Keratinocyte (primary cell): ENCODE data around the gene G2E3. TPM values are rescaled to one million over a fixed set of nuclear protein-coding genes. Genes with fewer than 3 reads are reported as not detected.
"Not testable (repeated sequence)": the region's sequence is repeated elsewhere in the genome, so short reads cannot be mapped to it uniquely, and the experiment has no call there.

Experiments
- DNase-seq: peaks from one replicate; pipeline ENCODE4 v3.0.0-alpha.2; 2011; ENCODE audit warnings: low read depth, missing footprints, low spot score
- FAIRE-seq: peaks from 2 replicates; lab custom pipeline; 2011; peaks lifted over from hg19 to GRCh38; lab: Jason Lieb, UNC
- H2AFZ ChIP-seq: 2 replicates; pipeline ENCODE4 v1.6.0; 2012; ENCODE audit warnings: low read length, control low read depth, inconsistent platforms; ENCODE audit not compliant: control insufficient read depth
- H3K27ac ChIP-seq: 2 replicates; pipeline ENCODE4 v1.5.1; 2011; ENCODE audit warnings: low read length; ENCODE audit not compliant: control insufficient read depth, insufficient read depth
- H3K27me3 ChIP-seq: 3 replicates; pipeline ENCODE4 v1.6.0; 2011; ENCODE audit warnings: low read length; ENCODE audit not compliant: control insufficient read depth, insufficient read depth; ENCODE audit errors: extremely low read depth
- H3K36me3 ChIP-seq, 2 experiments: 2 replicates in 1 of 2; 3 replicates in 1 of 2; pipeline ENCODE4 v1.5.1; 2011; ENCODE audit warnings: low read length in 2 of 2, mild to moderate bottlenecking in 1 of 2; ENCODE audit not compliant: control insufficient read depth in 2 of 2, insufficient read depth in 2 of 2; ENCODE audit errors: extremely low read depth in 1 of 2
- H3K4me1 ChIP-seq: 3 replicates; pipeline ENCODE4 v1.5.1; 2011; ENCODE audit warnings: low read length; ENCODE audit not compliant: control insufficient read depth, insufficient read depth; ENCODE audit errors: extremely low read depth
- H3K4me2 ChIP-seq: 3 replicates; pipeline ENCODE4 v1.6.0; 2011; ENCODE audit warnings: low read depth, low read length; ENCODE audit not compliant: control insufficient read depth, insufficient read depth; ENCODE audit errors: extremely low read depth
- H3K4me3 ChIP-seq, 3 experiments: fragments of 200-600 bp in 1 of 3; sonication (generic) in 1 of 3; 2 replicates in 2 of 3; 3 replicates in 1 of 3; pipeline ENCODE4 v1.5.1; 2011 to 2016; ENCODE audit warnings: low read length in 3 of 3, mild to moderate bottlenecking in 3 of 3, control low read depth in 2 of 3, inconsistent platforms in 1 of 3, low read depth in 1 of 3, mixed read lengths in 1 of 3, mixed run types in 1 of 3, moderate library complexity in 1 of 3; ENCODE audit not compliant: control insufficient read depth in 2 of 3, insufficient read depth in 2 of 3; ENCODE audit errors: extremely low read depth in 1 of 3
- H3K79me2 ChIP-seq: 2 replicates; pipeline ENCODE4 v1.6.0; 2012; ENCODE audit warnings: low read length; ENCODE audit not compliant: control insufficient read depth, insufficient read depth
- H3K9ac ChIP-seq: 3 replicates; pipeline ENCODE4 v1.6.0; 2011; ENCODE audit warnings: low read length; ENCODE audit not compliant: control insufficient read depth, insufficient read depth; ENCODE audit errors: extremely low read depth
- H3K9me1 ChIP-seq: 3 replicates; pipeline ENCODE4 v1.6.0; 2011; ENCODE audit warnings: low read length; ENCODE audit not compliant: control insufficient read depth, insufficient read depth; ENCODE audit errors: extremely low read depth
- H3K9me3 ChIP-seq: 2 replicates; pipeline ENCODE4 v1.5.1; 2012; ENCODE audit warnings: low read depth, low read length; ENCODE audit not compliant: control insufficient read depth
- H4K20me1 ChIP-seq: 3 replicates; pipeline ENCODE4 v1.6.0; 2011; ENCODE audit warnings: low read length; ENCODE audit not compliant: control insufficient read depth, insufficient read depth; ENCODE audit errors: extremely low read depth
- CTCF ChIP-seq, 3 experiments: IDR thresholded peaks in 1 of 3; conservative IDR thresholded peaks in 1 of 3; optimal IDR thresholded peaks in 1 of 3; 2 replicates in 2 of 3; 3 replicates in 1 of 3; pipeline versions ENCODE3 to v1.5.1; 2011; ENCODE audit warnings: low read length in 3 of 3, mild to moderate bottlenecking in 3 of 3, moderate library complexity in 2 of 3, control low read depth in 1 of 3, inconsistent platforms in 1 of 3; ENCODE audit not compliant: insufficient read depth in 2 of 3; ENCODE audit errors: extremely low read depth in 1 of 3
- EZH2 ChIP-seq: IDR thresholded peaks from one replicate; pipeline ENCODE4 v1.6.1; 2012; ENCODE audit warnings: inconsistent platforms, mild to moderate bottlenecking, low read length, moderate library complexity
- dilution Hi-C: fragments of 300-500 bp; cut with MboI; formaldehyde crosslinking; loops from one replicate; pipeline ENCODE4 v1.7.0; 2020; ENCODE audit warnings: low sequenced_read_pairs; ENCODE audit not compliant: extremely low pct_ligation_motif_present
- polyA plus RNA-seq, 5 experiments: library from polyadenylated mRNA; depleted of rRNA in 3 of 5; stranded (reverse) in 3 of 5; stranded (forward) in 1 of 5; unstranded in 1 of 5; fragments of >200 nt; gene quantifications; 1 replicate in 1 of 5; 2 replicates in 3 of 5; 3 replicates in 1 of 5; pipeline versions ENCODE4 v1.2.1 to v1.2.3, GENCODE V29; 2011 to 2012; ENCODE audit warnings: missing spikeins in 2 of 5, low read depth in 1 of 5, low replicate concordance in 1 of 5

G2E3 gene
- polyA plus RNA-seq, 1 donor (not counting 4 experiments of a cell fraction or from before 2014, with no cell fraction given) = 24.3 TPM

GRCh38 chr14:30625533-30625932 lies 66.6 kb downstream of the G2E3 start:
- no peak overlapping the region for H3K4me3 ChIP-seq
- H2AFZ ChIP-seq = no peak overlapping the region
- no peak for TF ChIP-seq EZH2
- no peak for TF ChIP-seq CTCF (optimal IDR thresholded peaks at IDR 0.05 in 1 of 3, IDR thresholded peaks at IDR 0.05 in 1 of 3, conservative IDR thresholded peaks at IDR 0.05 in 1 of 3; ENCODE audit: extremely low read depth in 1 of 3, insufficient read depth in 2 of 3, low read length in 3 of 3)
- no peak overlapping the region for H3K9ac ChIP-seq
- FAIRE-seq (no peak), DNase-seq (no peak)
- peaks cover 22% of the 10 kb centered on the region for H3K4me1 ChIP-seq
- H3K9me1 ChIP-seq = no peaks in the 10 kb centered on the region
- no peaks in the 10 kb centered on the region for H3K36me3 ChIP-seq
- H3K9me3 ChIP-seq = no peaks in the 10 kb centered on the region
- no peaks in the 10 kb centered on the region for H3K27me3 ChIP-seq
- no peaks in the 10 kb centered on the region for H4K20me1 ChIP-seq
- H3K27ac ChIP-seq = no peak overlapping the region
- H3K79me2 ChIP-seq = peaks cover 61% of the 10 kb centered on the region
- dilution Hi-C loops = no loop called here
- H3K4me2 ChIP-seq = no peak overlapping the region

- FAIRE-seq, H3K27ac ChIP-seq: not testable (repeated sequence)
These were observed 70.5 kb downstream of the G2E3 start for GRCh38 chr14:30629432-30629831.

GRCh38 chr14:30630248-30630647 lies 71.3 kb downstream of the G2E3 start:
- Histone ChIP-seq H3K4me1 (peaks cover 13% of the 10 kb centered on the region), H3K4me3 (no peak overlapping the region), H3K27me3 (no peaks in the 10 kb centered on the region), H2AFZ (no peak overlapping the region), H3K36me3 (peaks cover 12% of the 10 kb centered on the region in 2 experiments), H3K9me1 (no peaks in the 10 kb centered on the region), H3K27ac (no peak overlapping the region), H3K9me3 (no peaks in the 10 kb centered on the region), H3K79me2 (peaks cover 40% of the 10 kb centered on the region), H3K4me2 (no peak overlapping the region), H4K20me1 (no peaks in the 10 kb centered on the region), H3K9ac (no peak overlapping the region)
- DNase-seq (no peak), FAIRE-seq (no peak)
- dilution Hi-C loops = no loop called here
- TF ChIP-seq CTCF (optimal IDR thresholded peaks at IDR 0.05 in 1 of 3, IDR thresholded peaks at IDR 0.05 in 1 of 3, conservative IDR thresholded peaks at IDR 0.05 in 1 of 3; ENCODE audit: extremely low read depth in 1 of 3, insufficient read depth in 2 of 3, low read length in 3 of 3) (no peak), EZH2 (no peak)

More at GRCh38 chr14:30629432-30629831, 70.5 kb downstream of the G2E3 start:
- H3K4me3 ChIP-seq, H3K9me3 ChIP-seq, dilution Hi-C loops, H3K9ac ChIP-seq, H4K20me1 ChIP-seq, H3K27me3 ChIP-seq, H2AFZ ChIP-seq, DNase-seq, H3K9me1 ChIP-seq: not testable (repeated sequence)
- Histone ChIP-seq H3K36me3 (peaks cover 7 to 12% of the 10 kb centered on the region in 2 experiments), H3K4me1 (peaks cover 13% of the 10 kb centered on the region), H3K79me2 (peaks cover 48% of the 10 kb centered on the region), H3K4me2 (peak overlapping the region; percentile 38)
